Right forelimb (tissue), 1 donor: ENCODE data around the gene PARL.

Experiments used
- DNase-seq: peaks from one replicate; pipeline ENCODE4 v3.0.0-alpha.2; 2018

PARL gene

DNA sequence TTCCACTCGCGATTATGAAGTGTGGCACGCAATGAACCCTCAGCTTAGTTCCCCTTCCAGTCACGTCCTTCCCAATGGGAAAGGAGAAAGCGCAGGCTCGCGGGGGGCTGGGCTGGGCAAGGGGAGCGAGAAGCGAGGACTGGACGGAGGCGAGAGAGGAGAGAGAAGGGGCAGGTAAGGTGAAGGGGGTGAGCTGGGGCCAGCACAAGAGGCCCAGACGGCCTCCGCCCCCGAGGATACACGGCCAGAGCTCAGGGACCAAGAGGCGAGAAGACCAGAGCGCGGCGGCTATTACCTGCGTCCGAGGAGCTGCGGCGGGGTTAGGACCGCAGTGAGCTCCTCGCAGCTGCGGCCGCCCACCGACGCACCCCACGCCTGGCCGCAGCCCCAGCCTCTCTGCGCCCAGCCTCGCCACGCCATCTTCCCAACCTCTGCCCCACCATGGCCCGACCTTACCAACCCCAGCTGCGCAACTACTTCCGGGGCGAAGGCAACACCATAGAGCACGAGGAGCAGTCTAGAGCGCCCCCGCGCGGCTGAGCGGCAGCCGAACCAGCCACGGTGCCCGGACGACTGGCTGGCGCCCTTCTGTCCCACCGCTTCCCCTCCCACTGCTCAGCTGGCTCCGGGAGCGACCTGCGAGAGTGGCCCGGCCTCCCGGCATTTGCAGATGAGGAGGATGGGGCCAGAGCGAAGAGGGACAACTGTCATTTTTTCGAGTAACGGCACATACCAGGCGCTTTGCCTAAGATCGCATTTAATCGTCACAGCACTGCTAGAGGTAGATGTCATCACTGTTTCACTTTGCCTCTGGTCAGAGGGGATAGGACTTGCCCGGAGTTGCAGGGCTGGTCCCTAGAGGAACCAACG lies at the start of gene PARL:
Gene PARL (minus strand): TSS at position 454 of the 870 bp plus-strand sequence. CDS start 34 bp downstream, at position 420.
- peak; percentile 97 for DNase-seq

DNA sequence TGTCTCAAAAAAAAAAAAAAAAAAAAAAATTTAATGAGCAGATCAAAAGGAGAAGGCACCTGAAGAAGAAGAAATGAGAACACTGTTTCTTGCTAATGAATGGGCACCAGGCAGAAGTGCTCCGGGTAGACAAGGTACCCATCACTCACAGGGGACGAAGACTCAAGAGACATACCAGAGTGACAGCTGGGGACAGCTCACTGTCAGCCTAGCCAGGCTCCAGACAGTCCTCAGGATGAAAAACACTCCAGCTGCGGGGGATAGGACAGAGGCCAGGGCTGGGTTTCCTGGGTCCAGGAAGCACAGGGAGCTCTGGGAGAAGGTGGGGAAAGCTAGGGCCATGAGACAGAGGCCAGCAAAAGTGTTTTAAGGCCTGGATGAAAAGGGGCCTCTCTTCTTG lies 48.5 kb upstream of the PARL start:
- DNase-seq, result no peak

- DNase-seq, result no peak
Measured at GRCh38 chr3:183931881-183932280, 47.2 kb upstream of the PARL start.

DNA sequence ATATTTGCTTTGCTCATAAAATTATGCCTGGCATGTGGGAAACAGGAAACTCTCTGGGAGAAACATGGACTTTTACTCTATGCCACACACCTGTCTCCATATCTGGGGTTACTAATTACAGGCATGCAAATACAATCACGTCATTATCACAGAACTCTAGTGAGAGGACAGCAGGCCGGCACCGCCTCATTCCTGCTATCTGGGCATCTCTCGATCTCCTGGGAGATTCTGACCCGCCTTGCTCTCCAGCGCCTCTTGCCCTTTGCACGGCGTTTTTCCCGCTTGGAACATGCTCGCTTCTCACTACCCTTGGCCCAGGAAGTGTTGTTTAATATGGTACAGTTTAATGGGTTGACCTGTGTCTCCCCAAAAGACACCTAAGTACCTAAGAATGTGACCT lies 45.4 kb upstream of the PARL start:
- DNase-seq, result no peak

DNA sequence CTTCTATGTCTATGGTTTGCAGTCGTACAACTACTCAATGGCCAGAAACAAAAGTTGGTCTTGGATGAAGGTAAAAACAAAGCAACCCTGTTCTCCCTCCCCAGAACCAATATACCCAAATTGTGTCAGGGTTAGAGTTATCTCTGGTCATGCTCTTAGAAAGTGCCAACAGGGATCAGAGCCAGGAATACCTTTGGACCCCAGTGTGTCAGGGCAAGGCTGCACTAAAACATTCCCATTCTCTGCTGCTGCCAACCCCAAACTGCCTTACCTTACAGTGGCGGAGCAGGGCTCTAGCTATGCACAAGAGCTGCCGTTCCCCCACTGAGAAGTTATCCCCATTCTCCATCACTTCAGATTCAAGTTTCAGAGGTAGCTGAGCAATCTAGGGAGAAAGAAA lies 42.4 kb upstream of the PARL start:
- no peak for DNase-seq

DNA sequence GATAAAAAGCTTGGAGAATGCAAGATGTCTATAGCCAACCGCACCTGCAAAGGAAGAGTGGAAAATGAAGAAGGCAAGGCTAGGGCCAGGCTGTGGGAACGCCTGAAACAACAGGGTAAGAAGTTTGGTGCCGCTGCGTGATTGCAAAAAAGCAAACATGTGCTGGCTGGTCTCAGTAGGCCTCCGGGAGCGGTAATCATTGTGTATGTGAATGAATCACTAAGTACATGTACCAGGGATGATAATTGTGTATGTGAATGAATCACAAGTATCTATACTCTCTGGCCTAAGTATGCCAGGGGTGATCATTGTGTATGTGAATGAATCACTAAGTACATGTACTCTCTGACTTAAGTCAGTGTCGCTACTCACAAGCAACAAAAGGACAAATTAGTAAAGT lies 40.3 kb upstream of the PARL start:
- no peak for DNase-seq

DNA sequence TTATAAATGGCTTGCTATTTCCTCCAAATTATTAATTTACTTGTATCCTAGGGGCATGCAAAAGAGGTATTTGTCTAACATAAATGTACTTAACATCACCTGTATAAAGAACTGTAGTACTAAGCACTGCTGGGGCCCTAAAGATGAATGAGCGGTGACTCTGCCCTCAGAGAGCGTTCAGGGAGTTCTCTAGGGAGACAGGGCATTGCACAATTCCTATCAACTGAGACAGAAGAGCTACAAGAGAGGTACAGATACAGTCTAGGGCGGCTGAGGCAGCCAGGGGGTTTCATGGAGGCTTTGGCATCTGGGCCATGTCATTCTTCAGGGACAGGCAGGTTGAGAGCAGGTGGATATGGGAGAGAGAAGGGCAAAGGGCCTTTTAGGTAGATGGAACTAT lies 39.9 kb upstream of the PARL start:
- DNase-seq, result no peak

DNA sequence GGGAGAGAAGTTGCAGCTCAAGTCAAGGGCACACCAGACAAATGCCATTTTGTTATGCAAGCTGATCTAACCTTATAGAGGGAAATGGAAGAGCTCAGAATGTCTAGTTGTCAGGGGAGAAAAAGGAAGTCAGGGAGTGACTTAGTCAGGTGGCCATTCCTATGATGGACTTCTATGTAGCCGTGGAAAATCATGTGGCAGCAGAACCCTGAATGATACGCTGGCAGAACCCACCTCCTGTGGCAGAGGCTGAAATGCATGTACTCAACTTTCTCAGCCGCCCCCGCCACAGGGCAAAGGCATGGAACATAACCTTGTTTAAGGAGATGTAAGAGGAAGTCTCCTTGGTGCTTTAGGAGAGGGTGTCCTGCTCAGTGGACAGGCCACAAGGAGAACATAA lies 37.7 kb upstream of the PARL start:
- DNase-seq, result no peak

DNA sequence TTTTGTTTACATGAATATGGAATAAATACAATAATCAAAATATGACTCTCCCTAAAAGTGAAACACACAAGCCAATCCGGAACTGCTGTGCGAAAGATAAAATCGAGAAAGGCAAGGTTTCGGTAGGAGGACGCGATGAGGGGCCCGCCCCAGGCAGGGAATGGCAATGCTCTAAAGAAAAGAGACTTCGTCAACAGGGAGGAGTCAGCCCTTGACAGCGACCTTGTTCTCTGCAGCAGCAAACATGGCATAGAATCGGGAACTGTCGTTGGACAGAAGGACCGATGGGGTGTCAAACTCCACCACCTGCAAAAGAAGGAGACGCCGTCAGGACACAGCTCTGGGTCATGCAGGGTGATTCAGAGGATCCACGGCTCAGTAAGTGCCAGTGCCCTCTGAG lies 36.4 kb upstream of the PARL start:
- no peak for DNase-seq

- DNase-seq, result no peak
Measured at GRCh38 chr3:183920416-183920815, 35.7 kb upstream of the PARL start.

GRCh38 chr3:183918178-183918577 lies 33.5 kb upstream of the PARL start:
- no peak for DNase-seq

DNA sequence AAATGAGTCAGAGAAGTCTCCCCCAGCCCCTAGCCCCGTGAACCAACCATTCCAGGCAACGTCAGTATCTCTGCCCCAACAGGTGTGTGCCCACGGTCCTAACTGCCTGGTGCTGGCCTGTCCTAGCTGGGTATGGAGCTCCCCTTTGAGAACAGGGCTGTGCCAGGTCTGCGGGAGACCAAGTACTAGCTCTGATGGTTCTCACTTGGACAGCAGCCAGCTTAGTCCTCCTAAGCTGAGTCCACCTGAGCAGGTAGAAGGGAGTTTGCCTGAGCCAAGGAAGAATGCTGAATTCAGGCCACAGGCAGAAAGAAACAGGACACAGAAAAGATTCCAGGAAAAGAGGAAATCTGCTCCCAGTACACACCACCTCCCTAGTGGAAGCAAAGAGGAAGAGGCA lies 33.1 kb upstream of the PARL start:
- DNase-seq, result no peak

GRCh38 chr3:183914856-183915255 lies 30.2 kb upstream of the PARL start:
- no peak for DNase-seq

GRCh38 chr3:183913580-183913920 lies 28.9 kb upstream of the PARL start:
- DNase-seq, result no peak

GRCh38 chr3:183912895-183913579 lies 28.4 kb upstream of the PARL start:
- DNase-seq, result no peak

- DNase-seq, result no peak
Measured at GRCh38 chr3:183911763-183912506, 27.3 kb upstream of the PARL start.

GRCh38 chr3:183911087-183911486 lies 26.4 kb upstream of the PARL start:
- no peak for DNase-seq

DNA sequence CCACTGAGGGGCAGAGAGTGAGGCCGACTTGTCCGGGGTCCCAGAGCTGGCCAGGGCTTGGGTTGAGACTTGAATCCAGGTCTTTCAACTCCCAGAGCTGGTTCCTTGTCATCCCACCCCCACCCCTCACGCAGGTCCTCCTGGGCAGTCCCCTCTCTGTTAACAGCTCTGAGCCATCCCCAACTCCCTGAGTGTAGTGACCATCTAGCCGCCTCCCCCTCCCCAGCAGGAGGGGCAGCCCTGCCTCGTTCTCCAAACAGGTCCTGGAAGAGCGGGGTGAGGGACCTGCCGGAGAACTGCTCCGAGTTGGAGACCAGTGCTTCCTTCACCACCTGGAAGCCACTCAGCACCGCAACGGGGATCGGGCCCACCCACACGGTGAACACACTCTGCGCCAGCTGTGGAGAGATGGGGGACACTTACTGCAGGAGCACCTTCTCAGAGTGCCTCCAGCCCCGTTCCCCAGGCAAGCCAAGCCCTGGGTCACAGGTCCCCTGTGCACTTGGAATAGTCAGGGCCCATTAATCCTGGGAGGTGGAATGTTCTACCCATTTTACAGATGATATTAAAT lies 24.4 kb upstream of the PARL start:
- DNase-seq, result no peak

DNA sequence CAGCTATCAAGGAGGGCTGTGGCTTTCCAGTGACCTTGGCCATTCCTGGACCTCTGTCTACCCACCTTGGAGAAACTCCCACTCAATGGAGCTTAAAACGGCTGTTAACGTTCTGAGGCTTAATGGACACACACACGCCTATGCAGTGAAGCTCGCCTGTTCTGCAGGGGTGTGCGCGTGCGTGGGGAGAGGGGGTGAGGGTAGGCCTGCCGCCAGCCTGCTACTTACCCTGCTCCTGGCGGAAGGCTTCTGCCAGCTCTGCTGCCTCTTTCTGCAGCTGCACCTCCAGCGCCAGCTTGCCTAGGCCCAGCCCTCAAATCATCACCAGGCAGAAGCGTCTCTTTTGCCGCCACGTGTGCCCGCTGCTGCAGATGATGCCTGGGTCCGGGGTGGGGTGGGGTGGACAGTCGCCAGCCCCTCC lies 23.2 kb upstream of the PARL start:
- no peak for DNase-seq

DNA sequence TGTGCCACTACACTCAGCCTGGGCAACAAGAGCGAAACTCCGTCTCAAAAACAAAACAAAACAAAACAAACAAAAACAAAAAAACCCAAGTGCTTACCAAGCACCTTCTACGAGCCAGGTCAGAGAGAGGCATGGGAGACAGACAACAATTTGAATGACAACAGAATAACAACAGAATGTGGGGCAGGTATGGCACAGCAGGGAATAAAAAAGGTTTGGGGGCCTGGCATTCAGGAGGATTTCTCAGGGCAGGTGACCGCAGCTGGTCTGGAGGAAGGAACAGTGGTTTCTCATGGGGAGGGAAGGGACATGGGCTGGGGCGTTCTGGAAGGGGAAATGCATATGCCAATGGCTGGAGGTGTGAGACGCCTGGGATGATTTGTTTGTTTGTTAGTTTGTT lies 22.5 kb upstream of the PARL start:
- DNase-seq, result no peak

DNA sequence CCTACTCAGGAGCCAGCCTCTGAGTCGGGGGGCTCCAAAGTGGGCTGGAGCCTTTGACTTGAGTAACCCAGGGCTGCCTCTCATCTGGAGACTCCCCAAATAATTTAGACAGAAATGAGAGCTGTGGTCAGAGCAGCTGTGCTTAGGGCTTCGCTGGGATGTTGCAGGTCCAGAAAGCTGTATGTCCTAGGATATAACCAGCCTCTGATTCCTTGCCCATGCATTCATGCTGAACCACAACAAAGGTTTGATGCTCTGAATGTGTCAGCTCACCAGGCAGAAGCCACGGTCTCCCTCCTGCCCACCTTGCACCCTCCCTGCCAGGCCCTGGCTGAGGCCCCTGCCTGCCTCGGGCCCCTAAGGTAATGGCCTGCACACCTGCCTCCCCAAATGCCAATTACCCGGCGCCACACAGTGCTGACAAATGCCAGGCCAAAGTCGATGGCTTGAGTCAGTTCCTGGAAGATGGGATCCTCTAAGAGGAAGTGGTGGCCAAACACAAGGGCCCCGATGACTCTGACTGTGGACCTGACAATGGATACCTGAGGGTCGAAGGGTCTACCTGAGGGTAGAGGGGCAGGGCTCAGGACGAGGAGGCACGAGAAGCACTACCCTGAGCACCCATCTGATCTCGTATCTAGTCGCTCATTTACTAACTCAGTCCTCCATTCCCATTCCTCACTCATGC lies 21.7 kb upstream of the PARL start:
- no peak for DNase-seq

DNA sequence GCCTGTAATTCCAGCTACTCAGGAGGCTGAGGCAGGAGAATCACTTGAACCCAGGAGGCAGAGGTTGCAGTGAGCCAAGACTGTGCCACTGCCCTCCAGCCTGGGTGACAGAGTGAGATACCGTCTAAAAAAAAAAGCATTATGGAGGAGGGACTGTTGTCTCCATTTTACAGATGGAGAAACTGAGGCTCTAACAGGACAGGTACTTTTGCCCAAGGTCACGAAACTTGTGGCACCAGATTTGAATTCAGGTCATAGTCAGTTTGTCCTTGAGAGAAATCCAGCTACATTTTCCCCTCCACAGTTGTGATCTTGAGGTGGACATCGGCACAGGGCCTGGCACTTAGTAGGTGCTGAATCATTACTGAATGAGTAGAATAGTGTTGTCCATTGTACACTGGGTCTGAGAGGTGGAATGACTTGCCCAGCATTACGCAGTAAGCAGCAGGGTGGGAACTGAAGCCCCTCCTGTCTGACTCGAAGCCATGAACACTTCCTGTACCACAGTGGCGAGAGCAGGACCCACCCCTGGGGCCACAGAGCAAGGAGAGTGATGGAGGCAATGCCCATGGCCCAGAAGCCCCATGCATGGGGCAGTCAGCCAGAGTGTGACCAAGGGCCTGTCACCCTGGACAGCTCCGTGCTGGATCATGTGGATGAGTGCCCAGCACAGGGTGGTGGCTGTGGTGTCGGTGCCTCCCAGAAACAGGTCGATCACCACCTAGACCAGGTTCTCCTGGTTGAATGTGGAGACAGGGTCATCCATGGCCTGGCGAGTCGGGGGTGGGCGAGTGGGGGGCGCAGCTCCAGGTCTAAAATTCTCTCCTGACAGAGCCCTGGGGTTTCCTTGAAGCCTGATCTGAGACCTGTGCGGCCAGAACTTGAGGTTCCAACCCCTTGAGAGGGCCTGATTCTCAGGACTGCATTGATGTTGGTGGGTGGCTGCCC lies 20.4 kb upstream of the PARL start:
- DNase-seq, result no peak
